SW 1271 (cell line): ENCODE results near the gene PITHD1.
"Not testable (repeated sequence)": the region's sequence is repeated elsewhere in the genome, so short reads cannot be mapped to it uniquely, and the experiment has no call there.

Experiments
- DNase-seq, 2 experiments: peaks; one replicate each; lab custom pipeline; 2025; lab: John Stamatoyannopoulos, UW

Gene PITHD1

GRCh38 chr1:23799255-23799569 lies 21.0 kb downstream of the PITHD1 start:
- DNase-seq = no peak

- peak; percentile 74 to 86 for DNase-seq
Measured at GRCh38 chr1:23799570-23800399, 21.6 kb downstream of the PITHD1 start.

GRCh38 chr1:23800400-23801337 lies 22.5 kb downstream of the PITHD1 start, which contains the start of gene GALE:
TSS of gene GALE (minus strand) at chr1:23800754. CDS start at chr1:23799007, 1,747 bp downstream.
- peak; percentile 69 to 85 for DNase-seq

GRCh38 chr1:23801338-23801748 lies 23.1 kb downstream of the PITHD1 start:
- no peak for DNase-seq

GRCh38 chr1:23801876-23802275 lies 23.7 kb downstream of the PITHD1 start:
- DNase-seq = no peak

- DNase-seq = not testable (repeated sequence)
Measured at GRCh38 chr1:23802809-23803342, 24.7 kb downstream of the PITHD1 start.

GRCh38 chr1:23803674-23804073 lies 25.5 kb downstream of the PITHD1 start:
- DNase-seq = no peak

- no peak for DNase-seq
Measured at GRCh38 chr1:23804183-23804835, 26.1 kb downstream of the PITHD1 start.

- DNase-seq = no peak
Measured at GRCh38 chr1:23805025-23805424, 26.8 kb downstream of the PITHD1 start.

GRCh38 chr1:23806280-23806679 lies 28.1 kb downstream of the PITHD1 start:
- DNase-seq = no peak

- DNase-seq = no peak
Measured at GRCh38 chr1:23807453-23807852, 29.2 kb downstream of the PITHD1 start.

GRCh38 chr1:23809751-23810171 lies 31.5 kb downstream of the PITHD1 start:
- peak in 1 of 2 experiments; percentile 42 for DNase-seq

- DNase-seq = no peak
Measured at GRCh38 chr1:23810818-23811540, 32.8 kb downstream of the PITHD1 start.

- no peak for DNase-seq
Measured at GRCh38 chr1:23814016-23814415, 35.8 kb downstream of the PITHD1 start.

- no peak for DNase-seq
Measured at GRCh38 chr1:23816361-23816760, 38.1 kb downstream of the PITHD1 start.

- DNase-seq = no peak
Measured at GRCh38 chr1:23816906-23817305, 38.7 kb downstream of the PITHD1 start.

GRCh38 chr1:23817633-23818032 lies 39.4 kb downstream of the PITHD1 start:
- DNase-seq = no peak

- DNase-seq = no peak
Measured at GRCh38 chr1:23823767-23824166, 45.5 kb downstream of the PITHD1 start.

- no peak for DNase-seq
Measured at GRCh38 chr1:23824711-23825075, 46.5 kb downstream of the PITHD1 start.

- peak; percentile 16 to 84 for DNase-seq
Measured at GRCh38 chr1:23825076-23825761, 47.0 kb downstream of the PITHD1 start, which contains the start of gene HMGCL. TSS of gene HMGCL (minus strand) at chr1:23825429. CDS start at chr1:23825415, 14 bp downstream.
